ENCODE measurements around the gene MOV10. TPM values are rescaled to one million over a fixed set of nuclear protein-coding genes. Genes with fewer than 3 reads are reported as not detected.

Gene MOV10
- total and polyA plus RNA-seq, 8 donors = 17.7 to 89.9 (median 25.2) TPM

- ATAC-seq (peak in 3 of 4 donors; percentile 49 to 91 (median 72)), DNase-seq (peak in 3 of 6 donors; percentile 19 to 64 (median 63)), FAIRE-seq (no peak)
- peaks cover 0 to 5% (median 0%) of the 10 kb centered on the region in 3 donors for H3K4me1 ChIP-seq
- H3K9me3 ChIP-seq = no peaks in the 10 kb centered on the region
- peaks cover 0 to 18% (median 5%) of the 10 kb centered on the region in 4 donors for H3K27me3 ChIP-seq
- TF ChIP-seq CTCF (IDR thresholded peaks at IDR 0.05) = peak in 1 of 4 donors; percentile 18
- H3K27ac ChIP-seq = no peak overlapping the region
- H3K36me3 ChIP-seq = no peaks in the 10 kb centered on the region
- 8 to 9% methylated on average over 56 to 58 of the region's 58 CpGs for WGBS, 2 donors
- peak overlapping the region in 1 of 4 donors; percentile 26 for H3K4me3 ChIP-seq
- intact Hi-C loops (cut with DNase I) = no loop called here
Measured at GRCh38 chr1:112744009-112744578, 69.6 kb downstream of the MOV10 start.

- peaks cover 0 to 11% (median 4%) of the 10 kb centered on the region in 4 donors for H3K27me3 ChIP-seq
- H3K27ac ChIP-seq = no peak overlapping the region
- DNase-seq = no peak
- H3K36me3 ChIP-seq = no peaks in the 10 kb centered on the region
- no peak for FAIRE-seq
- H3K4me3 ChIP-seq = no peak overlapping the region
- intact Hi-C loops (cut with DNase I) = no loop called here
- no peak for ATAC-seq
- TF ChIP-seq CTCF (IDR thresholded peaks at IDR 0.05) = no peak
- 83 to 90% methylated on average over 12 of the region's 12 CpGs for WGBS, 2 donors
- peaks cover 0 to 5% (median 0%) of the 10 kb centered on the region in 3 donors for H3K4me1 ChIP-seq
- no peaks in the 10 kb centered on the region for H3K9me3 ChIP-seq
Measured at GRCh38 chr1:112748396-112748795, 73.9 kb downstream of the MOV10 start.

Other genes with a start within 250 kb of the MOV10 start
- 1 to 10 TPM in 4 of 6 donors, under 1 TPM in 2; 0.79 to 2.7 (median 1.6) TPM for gene WNT2B, start 165.7 kb upstream of the MOV10 start, total RNA-seq
- 1 to 10 TPM in 1 of 2 donors, under 1 TPM in 1; 0.84 to 1.6 TPM for gene WNT2B, start 165.7 kb upstream of the MOV10 start, polyA plus RNA-seq
- gene ST7L, start 55.5 kb upstream of the MOV10 start, total RNA-seq = 10 to 100 TPM in 4 of 6 donors, 1 to 10 TPM in 2; 9.0 to 16.9 (median 11.2) TPM
- 10 to 100 TPM in 1 of 2 donors, 1 to 10 TPM in 1; 9.5 to 11.6 TPM for gene ST7L, start 55.5 kb upstream of the MOV10 start, polyA plus RNA-seq
- 10 to 100 TPM; 27.2 to 60.5 (median 34.7) TPM for gene CAPZA1, start 54.8 kb upstream of the MOV10 start, total RNA-seq
- 10 to 100 TPM; 27.6 to 32.3 TPM for gene CAPZA1, start 54.8 kb upstream of the MOV10 start, polyA plus RNA-seq
- gene RHOC, start 32.5 kb downstream of the MOV10 start, total RNA-seq = 100 to 1,000 TPM in 1 of 6 donors, 10 to 100 TPM in 5; 44.0 to 105 (median 53.5) TPM
- 10 to 100 TPM; 91.5 to 94.5 TPM for gene RHOC, start 32.5 kb downstream of the MOV10 start, polyA plus RNA-seq
- 1 to 10 TPM in 1 of 6 donors, under 1 TPM in 5; 0.20 to 1.6 (median 0.87) TPM for gene PPM1J, start 40.7 kb downstream of the MOV10 start, total RNA-seq
- gene PPM1J, start 40.7 kb downstream of the MOV10 start, polyA plus RNA-seq = 1 to 10 TPM in 1 of 2 donors, under 1 TPM in 1; 0.68 to 1.1 TPM

All from pancreas (tissue), 10 donors.